ENCODE data around the gene SLC49A3. TPM values are rescaled to one million over a fixed set of nuclear protein-coding genes. Genes with fewer than 3 reads are reported as not detected.

Gene SLC49A3
- total and polyA plus RNA-seq, 2 experiments from 2014 or later = 1.3 to 3.7 TPM

DNA sequence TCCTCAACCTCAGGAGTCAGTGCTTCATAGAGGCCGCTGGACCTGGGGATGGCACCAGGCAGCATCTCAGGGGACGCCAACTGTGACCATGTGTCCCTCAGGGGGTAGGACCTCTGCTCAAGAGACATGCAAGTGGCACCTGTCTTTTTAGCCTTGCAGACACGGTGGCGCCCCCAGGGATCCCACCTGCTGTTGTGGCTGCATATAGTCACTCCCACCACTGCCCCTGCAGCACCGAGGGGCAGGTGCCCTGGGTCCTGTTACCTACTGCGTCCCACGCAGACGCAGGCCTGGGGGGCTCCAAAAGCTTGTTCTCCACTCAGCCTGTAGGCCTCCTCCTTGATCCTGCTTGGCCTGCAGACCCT lies 12.1 kb downstream of the SLC49A3 start:
- DNase-seq (ENCODE audit: low spot score) (no peak), ATAC-seq (no peak)
- peaks cover 19% of the 10 kb centered on the region for H3K27me3 Mint-ChIP-seq (ENCODE audit: insufficient read depth, low read depth, poor library complexity)
- Histone ChIP-seq H3F3A (replicated peaks; ENCODE audit: low read depth) (peaks cover 12% of the 10 kb centered on the region; the same call in 1 of the 2 replicates), H3K27ac (ENCODE audit: low read depth) (no peak overlapping the region), H3K4me1 (ENCODE audit: insufficient read depth) (peaks cover 6% of the 10 kb centered on the region), H3K36me3 (ENCODE audit: insufficient read depth) (peaks cover 14% of the 10 kb centered on the region), H2AFZ (no peak overlapping the region), H3K9me2 (ENCODE audit: insufficient read depth) (no peaks in the 10 kb centered on the region), H4K20me1 (replicated peaks; ENCODE audit: insufficient read depth) (no peaks in the 10 kb centered on the region; the same call in 1 of the 2 replicates), H3K4me3 (no peak overlapping the region), H3K27me3 (ENCODE audit: insufficient read depth) (no peaks in the 10 kb centered on the region), H3K79me2 (replicated peaks; ENCODE audit: insufficient read depth) (peaks cover 12% of the 10 kb centered on the region), H3K4me2 (no peak overlapping the region)
- H3K9me3 Mint-ChIP-seq = peaks cover 3% of the 10 kb centered on the region; the same call in 1 of the 3 replicates
- H3K4me1 Mint-ChIP-seq = peaks cover 9% of the 10 kb centered on the region
- no peak overlapping the region for H3K4me3 Mint-ChIP-seq
- H3K36me3 Mint-ChIP-seq (ENCODE audit: low read depth) = peaks cover 18% of the 10 kb centered on the region
- H3K27ac Mint-ChIP-seq = no peak overlapping the region
- TF ChIP-seq EZH2 (IDR thresholded peaks at IDR 0.05; ENCODE audit: low read depth, unreplicated experiment) (no peak), EZH2phosphoT487 (IDR thresholded peaks at IDR 0.05; ENCODE audit: unreplicated experiment) (no peak), NANOG (IDR thresholded peaks at IDR 0.05; ENCODE audit: borderline replicate concordance) (no peak), ZNF331 (CRISPR knock-in tag; IDR thresholded peaks at IDR 0.05; ENCODE audit: low read depth) (no peak), JUNB (IDR thresholded peaks at IDR 0.05; ENCODE audit: unreplicated experiment) (no peak), STAT1 (IDR thresholded peaks at IDR 0.05; ENCODE audit: unreplicated experiment) (no peak), ZNF114 (CRISPR knock-in tag; IDR thresholded peaks at IDR 0.05) (no peak)
- TF ChIP-seq, protein P1, sequence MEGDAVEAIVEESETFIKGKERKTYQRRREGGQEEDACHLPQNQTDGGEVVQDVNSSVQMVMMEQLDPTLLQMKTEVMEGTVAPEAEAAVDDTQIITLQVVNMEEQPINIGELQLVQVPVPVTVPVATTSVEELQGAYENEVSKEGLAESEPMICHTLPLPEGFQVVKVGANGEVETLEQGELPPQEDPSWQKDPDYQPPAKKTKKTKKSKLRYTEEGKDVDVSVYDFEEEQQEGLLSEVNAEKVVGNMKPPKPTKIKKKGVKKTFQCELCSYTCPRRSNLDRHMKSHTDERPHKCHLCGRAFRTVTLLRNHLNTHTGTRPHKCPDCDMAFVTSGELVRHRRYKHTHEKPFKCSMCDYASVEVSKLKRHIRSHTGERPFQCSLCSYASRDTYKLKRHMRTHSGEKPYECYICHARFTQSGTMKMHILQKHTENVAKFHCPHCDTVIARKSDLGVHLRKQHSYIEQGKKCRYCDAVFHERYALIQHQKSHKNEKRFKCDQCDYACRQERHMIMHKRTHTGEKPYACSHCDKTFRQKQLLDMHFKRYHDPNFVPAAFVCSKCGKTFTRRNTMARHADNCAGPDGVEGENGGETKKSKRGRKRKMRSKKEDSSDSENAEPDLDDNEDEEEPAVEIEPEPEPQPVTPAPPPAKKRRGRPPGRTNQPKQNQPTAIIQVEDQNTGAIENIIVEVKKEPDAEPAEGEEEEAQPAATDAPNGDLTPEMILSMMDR (conservative IDR thresholded peaks at IDR 0.05; ENCODE audit: low read depth in 2 of 2) = no peak
- TF ChIP-seq, protein P2, sequence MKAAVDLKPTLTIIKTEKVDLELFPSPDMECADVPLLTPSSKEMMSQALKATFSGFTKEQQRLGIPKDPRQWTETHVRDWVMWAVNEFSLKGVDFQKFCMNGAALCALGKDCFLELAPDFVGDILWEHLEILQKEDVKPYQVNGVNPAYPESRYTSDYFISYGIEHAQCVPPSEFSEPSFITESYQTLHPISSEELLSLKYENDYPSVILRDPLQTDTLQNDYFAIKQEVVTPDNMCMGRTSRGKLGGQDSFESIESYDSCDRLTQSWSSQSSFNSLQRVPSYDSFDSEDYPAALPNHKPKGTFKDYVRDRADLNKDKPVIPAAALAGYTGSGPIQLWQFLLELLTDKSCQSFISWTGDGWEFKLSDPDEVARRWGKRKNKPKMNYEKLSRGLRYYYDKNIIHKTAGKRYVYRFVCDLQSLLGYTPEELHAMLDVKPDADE (IDR thresholded peaks at IDR 0.05) = no peak

DNA sequence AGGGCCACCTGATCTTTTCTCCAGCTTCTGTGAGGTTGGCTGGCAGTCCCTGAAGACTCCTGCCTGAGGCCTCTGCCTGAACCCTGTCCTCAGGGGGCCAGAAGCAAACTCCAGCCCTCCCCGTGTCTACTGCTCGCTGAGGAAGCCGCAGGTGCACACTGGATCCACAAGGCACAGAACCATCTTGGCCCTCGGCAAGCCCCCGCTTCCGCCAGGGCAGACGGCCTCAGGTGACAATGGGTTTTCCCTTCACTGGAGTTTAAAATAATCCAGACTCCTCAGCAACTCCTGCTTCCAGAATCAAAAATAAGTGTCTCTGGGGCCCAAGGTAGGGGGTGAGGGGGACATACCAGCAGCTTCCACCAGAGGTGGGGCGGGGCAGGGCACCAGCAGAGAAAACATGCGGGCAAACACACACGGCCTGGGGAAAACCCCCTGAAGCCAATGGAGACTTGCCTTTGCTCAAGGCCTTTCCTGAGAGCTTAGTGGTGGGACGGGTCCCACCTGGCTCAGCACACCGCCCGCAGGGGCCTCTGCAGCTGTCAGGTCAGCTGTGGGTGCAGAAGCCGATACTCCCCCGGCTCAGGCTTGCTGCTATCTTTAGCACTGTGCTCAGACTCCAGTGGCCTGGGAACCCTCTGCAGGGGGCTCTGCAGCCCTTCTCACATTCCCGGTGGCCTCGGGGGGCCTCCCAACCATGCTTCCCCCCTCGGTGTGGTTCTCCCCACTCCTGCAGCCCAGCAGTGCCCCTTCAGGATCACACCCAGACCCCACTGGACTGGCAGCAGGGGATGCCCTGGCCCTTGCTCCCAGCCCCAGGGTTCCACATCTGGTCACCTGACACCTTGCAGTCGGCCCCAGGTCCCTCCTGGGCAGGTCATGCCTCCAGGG lies 12.7 kb downstream of the SLC49A3 start:
- no peak for DNase-seq (ENCODE audit: low spot score)
- no peak for TF ChIP-seq ZNF331 (CRISPR knock-in tag; IDR thresholded peaks at IDR 0.05; ENCODE audit: low read depth)
- Histone ChIP-seq H3K4me3 (no peak overlapping the region), H3F3A (replicated peaks; ENCODE audit: low read depth) (peaks cover 13% of the 10 kb centered on the region), H3K36me3 (ENCODE audit: insufficient read depth) (peaks cover 20% of the 10 kb centered on the region), H3K4me2 (no peak overlapping the region), H4K20me1 (replicated peaks; ENCODE audit: insufficient read depth) (no peaks in the 10 kb centered on the region; the same call in 1 of the 2 replicates), H3K9me2 (ENCODE audit: insufficient read depth) (no peaks in the 10 kb centered on the region), H2AFZ (no peak overlapping the region), H3K79me2 (replicated peaks; ENCODE audit: insufficient read depth) (peaks cover 12% of the 10 kb centered on the region), H3K27ac (ENCODE audit: low read depth) (no peak overlapping the region), H3K27me3 (ENCODE audit: insufficient read depth) (no peaks in the 10 kb centered on the region), H3K4me1 (ENCODE audit: insufficient read depth) (peaks cover 6% of the 10 kb centered on the region)
- no peak for ATAC-seq
- Mint-ChIP-seq H3K4me1 (peaks cover 9% of the 10 kb centered on the region), H3K27me3 (ENCODE audit: insufficient read depth, low read depth, poor library complexity) (peaks cover 19% of the 10 kb centered on the region), H3K4me3 (peak overlapping the region; percentile 93; the same call in 2 of the 3 replicates), H3K27ac (no peak overlapping the region), H3K36me3 (ENCODE audit: low read depth) (peaks cover 25% of the 10 kb centered on the region), H3K9me3 (peaks cover 3% of the 10 kb centered on the region; the same call in 1 of the 3 replicates)
